VCaP (cell line): ENCODE results near the gene RASIP1.
"Not testable (repeated sequence)": the region's sequence is repeated elsewhere in the genome, so short reads cannot be mapped to it uniquely, and the experiment has no call there.

Source experiments
- H3K27ac ChIP-seq: fragments of 450-650 bp; 2 replicates; pipeline ENCODE4 v1.5.1; 2017
- TF ChIP-seq, protein P1 (sequence below): fragments of 450-650 bp; conservative IDR thresholded peaks from 2 replicates; pipeline ENCODE4 v1.5.1; 2017; ENCODE audit warnings: mild to moderate bottlenecking, moderate library complexity

The RASIP1 gene

DNA sequence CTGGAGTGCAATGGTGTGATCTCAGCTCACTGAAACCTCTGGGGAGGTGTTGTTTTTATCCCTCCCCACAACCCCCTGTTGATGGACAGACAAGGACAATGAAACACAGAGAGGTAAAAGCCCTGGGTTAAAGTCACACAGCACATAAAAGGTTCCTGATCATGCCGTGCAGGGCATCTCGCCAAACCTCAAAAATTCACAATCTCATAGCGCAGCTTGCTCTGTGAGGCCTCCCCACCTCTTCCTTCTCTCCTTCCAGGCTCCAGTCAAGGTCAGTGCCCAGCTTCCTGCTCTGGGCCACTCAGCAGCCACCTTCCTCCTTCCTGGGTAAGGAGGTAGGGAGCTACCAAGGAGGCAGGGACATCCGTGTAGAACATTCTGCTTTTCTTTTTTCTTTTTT lies 42.4 kb downstream of the RASIP1 start:
- H3K27ac ChIP-seq: no peak overlapping the region
- TF ChIP-seq, protein P1, sequence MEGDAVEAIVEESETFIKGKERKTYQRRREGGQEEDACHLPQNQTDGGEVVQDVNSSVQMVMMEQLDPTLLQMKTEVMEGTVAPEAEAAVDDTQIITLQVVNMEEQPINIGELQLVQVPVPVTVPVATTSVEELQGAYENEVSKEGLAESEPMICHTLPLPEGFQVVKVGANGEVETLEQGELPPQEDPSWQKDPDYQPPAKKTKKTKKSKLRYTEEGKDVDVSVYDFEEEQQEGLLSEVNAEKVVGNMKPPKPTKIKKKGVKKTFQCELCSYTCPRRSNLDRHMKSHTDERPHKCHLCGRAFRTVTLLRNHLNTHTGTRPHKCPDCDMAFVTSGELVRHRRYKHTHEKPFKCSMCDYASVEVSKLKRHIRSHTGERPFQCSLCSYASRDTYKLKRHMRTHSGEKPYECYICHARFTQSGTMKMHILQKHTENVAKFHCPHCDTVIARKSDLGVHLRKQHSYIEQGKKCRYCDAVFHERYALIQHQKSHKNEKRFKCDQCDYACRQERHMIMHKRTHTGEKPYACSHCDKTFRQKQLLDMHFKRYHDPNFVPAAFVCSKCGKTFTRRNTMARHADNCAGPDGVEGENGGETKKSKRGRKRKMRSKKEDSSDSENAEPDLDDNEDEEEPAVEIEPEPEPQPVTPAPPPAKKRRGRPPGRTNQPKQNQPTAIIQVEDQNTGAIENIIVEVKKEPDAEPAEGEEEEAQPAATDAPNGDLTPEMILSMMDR: no peak

DNA sequence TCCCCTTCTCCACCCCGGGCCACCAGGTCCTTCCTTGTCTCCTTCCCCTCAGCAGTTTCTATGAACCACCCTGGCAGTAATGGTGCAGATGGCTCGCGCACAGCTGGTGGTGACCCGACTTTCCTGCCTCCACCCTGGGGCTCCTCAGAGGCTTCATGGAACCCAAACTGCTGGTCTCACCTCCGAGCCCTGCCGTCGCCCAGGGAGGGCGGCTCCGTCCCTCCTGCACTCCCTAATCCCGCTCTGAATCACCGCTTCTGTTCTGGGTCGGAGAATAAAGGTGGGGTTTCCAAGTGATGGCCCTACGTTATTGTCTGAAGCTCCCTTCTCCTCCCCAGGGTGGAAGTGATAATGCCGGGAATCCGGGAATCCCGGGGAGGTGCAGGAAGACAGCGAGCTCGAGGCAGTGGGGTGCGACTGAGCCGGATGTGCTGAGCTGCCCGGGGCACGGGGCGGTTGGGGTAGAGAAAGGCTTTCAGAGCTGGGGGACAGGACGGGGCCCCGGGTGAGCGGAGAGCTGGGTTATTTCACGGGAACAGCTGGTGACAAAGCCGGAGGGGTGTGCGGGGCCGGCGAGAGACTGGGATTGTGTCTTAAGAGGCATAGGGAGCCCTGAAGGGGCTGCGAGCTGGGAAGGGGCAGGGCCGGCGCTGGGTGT lies 43.9 kb downstream of the RASIP1 start:
- TF ChIP-seq, protein P1: no peak
- no peak overlapping the region for H3K27ac ChIP-seq

DNA sequence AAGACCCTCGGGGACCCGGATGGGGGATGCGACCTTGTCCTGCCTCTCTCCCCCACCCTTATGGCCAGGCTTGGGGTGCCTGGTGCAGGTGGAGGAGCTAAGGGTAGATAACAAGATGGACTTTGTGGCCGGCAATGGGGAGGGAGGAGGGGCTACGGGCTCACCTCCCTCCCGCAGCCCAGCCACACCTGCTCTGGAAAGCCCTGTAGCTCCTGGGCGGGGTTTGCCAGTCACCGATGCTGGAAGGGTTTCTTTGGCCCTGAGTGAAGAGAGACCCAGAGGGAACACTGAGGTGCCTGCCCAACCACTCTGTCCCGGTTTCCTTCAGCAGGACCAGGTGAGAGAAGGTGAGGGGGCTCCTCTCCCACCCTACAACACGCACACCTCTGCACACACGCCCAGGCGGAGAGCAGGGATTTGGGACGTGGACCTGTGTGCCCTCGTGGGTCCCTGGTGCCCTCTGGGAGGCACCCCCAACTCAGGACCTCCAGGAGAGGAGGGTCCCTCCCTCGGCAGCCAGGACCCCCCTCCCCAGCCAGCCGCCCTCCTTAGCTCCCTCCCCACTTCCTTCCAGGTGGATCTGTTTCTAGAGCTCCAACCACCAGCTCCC lies 44.6 kb downstream of the RASIP1 start, which contains the start of gene FUT2:
Gene FUT2, plus strand, starts transcription at position 229 of the 610 bp plus-strand sequence. CDS start 6,986 bp downstream, outside the sequence.
- TF ChIP-seq, protein P1: no peak
- H3K27ac ChIP-seq: no peak within 1 kb of the TSS

DNA sequence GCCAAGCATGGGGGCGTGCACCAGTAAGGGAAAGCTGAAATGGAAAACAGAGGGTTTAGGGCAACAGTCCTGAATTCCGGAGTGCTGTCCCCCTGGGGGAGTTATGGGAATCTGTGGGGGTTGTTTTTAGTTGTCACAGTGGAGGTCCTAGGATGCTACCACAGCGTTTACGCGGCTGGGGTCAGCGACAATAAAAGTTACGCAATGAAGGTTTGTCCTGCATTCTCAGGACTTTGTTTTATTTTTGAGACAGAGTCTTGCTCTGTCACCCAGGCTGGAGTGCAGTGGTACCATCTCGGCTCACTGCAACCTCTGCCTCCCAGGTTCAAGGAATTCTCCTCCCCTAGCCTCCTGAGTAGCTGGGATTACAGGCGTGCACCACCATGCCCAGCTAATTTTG lies 46.8 kb downstream of the RASIP1 start:
- not testable (repeated sequence) for H3K27ac ChIP-seq

DNA sequence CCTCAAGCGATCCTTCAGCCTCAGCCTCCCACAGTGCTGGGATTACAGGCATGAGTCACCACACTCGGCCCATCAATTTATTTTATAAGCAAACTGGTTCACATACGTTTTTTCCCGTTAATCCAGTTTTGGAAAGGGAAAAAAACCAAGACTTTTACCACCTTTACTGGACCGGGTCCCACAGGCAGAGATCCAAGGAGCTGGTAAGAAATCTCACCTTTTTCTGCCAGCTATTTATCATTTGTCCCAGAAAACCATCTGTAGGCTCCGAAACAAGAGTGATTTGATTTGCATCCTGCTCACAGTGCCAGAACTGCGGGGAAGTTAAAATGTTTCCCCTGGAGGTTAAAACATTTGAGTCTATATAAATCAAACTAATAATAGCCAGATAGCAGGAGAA lies 51.0 kb downstream of the RASIP1 start:
- TF ChIP-seq, protein P1: no peak
- no peak overlapping the region for H3K27ac ChIP-seq

DNA sequence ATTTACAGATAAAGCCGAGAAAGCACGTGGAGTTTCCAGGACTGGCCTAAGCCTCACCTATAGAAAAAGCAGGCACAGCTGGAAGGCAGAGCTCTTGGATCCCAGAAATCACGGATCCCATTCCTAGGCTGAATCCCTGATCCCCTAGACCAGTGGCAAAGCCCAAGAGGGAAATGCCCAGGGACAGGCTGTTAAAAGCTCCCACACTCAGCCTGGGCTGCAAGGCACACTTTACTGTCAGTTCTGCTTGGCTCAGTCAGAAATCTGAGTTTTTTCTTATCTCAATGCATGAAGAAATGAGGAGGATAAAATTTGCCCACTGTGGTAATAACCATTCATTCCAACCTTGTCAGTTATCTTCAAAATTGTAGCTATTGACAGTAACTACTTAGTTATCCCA lies 52.6 kb downstream of the RASIP1 start:
- TF ChIP-seq, protein P1: no peak
- H3K27ac ChIP-seq: no peak overlapping the region

DNA sequence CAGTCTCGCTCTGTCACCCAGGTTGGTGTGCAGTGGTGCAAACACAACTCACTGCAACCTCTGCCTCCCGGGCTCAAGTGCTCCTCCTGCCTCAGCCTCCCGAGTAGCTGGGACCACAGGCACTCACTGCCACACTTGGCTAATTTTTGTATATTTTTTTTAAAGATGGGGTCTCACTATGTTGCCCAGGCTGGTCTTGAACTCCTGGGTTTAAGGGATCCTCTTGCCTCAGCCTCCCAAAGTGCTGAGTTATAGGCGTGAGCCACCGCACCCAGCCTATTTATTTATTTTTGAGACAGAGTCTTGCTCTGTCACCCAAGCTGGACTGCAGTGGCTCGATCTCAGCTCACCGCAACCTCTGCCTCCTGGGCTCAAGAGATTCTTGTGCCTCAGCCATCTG lies 53.8 kb downstream of the RASIP1 start:
- not testable (repeated sequence) for H3K27ac ChIP-seq

DNA sequence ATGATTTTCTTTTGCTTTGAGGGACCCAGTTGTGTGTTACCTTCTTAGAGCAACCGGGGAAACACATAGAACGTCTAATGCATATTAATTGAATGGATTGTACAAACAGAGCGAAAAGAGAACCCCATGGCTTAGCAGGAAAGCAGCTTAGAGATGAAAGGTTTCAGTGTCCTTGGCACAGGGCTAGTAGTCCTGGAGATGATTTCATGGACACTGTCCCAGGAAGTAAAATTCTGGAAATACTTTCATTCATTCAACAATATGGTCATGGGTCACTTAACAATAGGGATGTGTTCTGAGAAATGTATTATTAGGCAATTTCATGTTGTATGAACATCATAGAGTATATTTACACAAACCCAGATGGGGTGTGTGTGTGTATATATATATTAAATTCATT lies 54.3 kb downstream of the RASIP1 start:
- no peak overlapping the region for H3K27ac ChIP-seq
- TF ChIP-seq, protein P1: no peak
